Left lobe of liver (tissue), 2 donors: ENCODE data around the gene RIPOR1. TPM values are rescaled to one million over a fixed set of nuclear protein-coding genes. Genes with fewer than 3 reads are reported as not detected.
A peak's percentile ranks its signal among the peaks of the same experiment; 100 is the strongest.
"Not testable (repeated sequence)": the region's sequence is repeated elsewhere in the genome, so short reads cannot be mapped to it uniquely, and the experiment has no call there.

Source experiments
- ATAC-seq: fragments of 200-7000 bp; cut with Tn5 transposase; one replicate; pipeline ENCODE4 v1.9.1; 2020; ENCODE audit warnings: mild to moderate bottlenecking, moderate library complexity
- DNase-seq: peaks from one replicate; pipeline ENCODE4 v3.0.0-alpha.2; 2020; ENCODE audit warnings: low spot score
- total RNA-seq: library from RNA; stranded (reverse); gene quantifications from one replicate; pipeline ENCODE4 v1.2.1, GENCODE V29; 2021
- donor health status: DM: no; HTN: no; CAD: no; lungs with moderate emphysema.
- donor health status: DM: no; HTN: yes; CAD: no.

The RIPOR1 gene
- total RNA-seq, 1 donor from 2014 or later: 29.7 TPM

GRCh38 chr16:67516296-67517154 lies 12.1 kb upstream of the RIPOR1 start:
- no peak for DNase-seq
- ATAC-seq: no peak

- ATAC-seq: no peak
Measured at GRCh38 chr16:67517155-67517445, 11.5 kb upstream of the RIPOR1 start.

GRCh38 chr16:67517661-67518423 lies 10.8 kb upstream of the RIPOR1 start:
- DNase-seq (no peak), ATAC-seq (no peak)

More at GRCh38 chr16:67517155-67517445, 11.5 kb upstream of the RIPOR1 start:
- DNase-seq: no peak

GRCh38 chr16:67518676-67519075 lies 10.0 kb upstream of the RIPOR1 start:
- no peak for ATAC-seq

GRCh38 chr16:67519242-67519641 lies 9.4 kb upstream of the RIPOR1 start:
- no peak for DNase-seq
- no peak for ATAC-seq

More at GRCh38 chr16:67518676-67519075, 10.0 kb upstream of the RIPOR1 start:
- DNase-seq: no peak

- DNase-seq: peak; percentile 94
- ATAC-seq: peak; percentile 96
Measured at GRCh38 chr16:67521095-67521804, 7.4 kb upstream of the RIPOR1 start.

GRCh38 chr16:67525176-67525860 lies 3.3 kb upstream of the RIPOR1 start:
- ATAC-seq (no peak), DNase-seq (no peak)

- no peak for DNase-seq
- no peak for ATAC-seq
Measured at GRCh38 chr16:67526149-67526791, 2.4 kb upstream of the RIPOR1 start.

- ATAC-seq (peak; percentile 43), DNase-seq (no peak)
Measured at GRCh38 chr16:67528870-67529581, 397 bp downstream of the RIPOR1 start.

- no peak for DNase-seq
- ATAC-seq: peak; percentile 4
Measured at GRCh38 chr16:67529582-67530012, 968 bp downstream of the RIPOR1 start.

GRCh38 chr16:67530013-67530939 lies 1.6 kb downstream of the RIPOR1 start:
- DNase-seq (peak; percentile 67), ATAC-seq (peak; percentile 41)

GRCh38 chr16:67531247-67531646 lies 2.6 kb downstream of the RIPOR1 start:
- DNase-seq: no peak
- no peak for ATAC-seq

- ATAC-seq (no peak), DNase-seq (no peak)
Measured at GRCh38 chr16:67533024-67533560, 4.5 kb downstream of the RIPOR1 start.

- DNase-seq, ATAC-seq: not testable (repeated sequence)
Measured at GRCh38 chr16:67533987-67534386, 5.4 kb downstream of the RIPOR1 start.

- DNase-seq: no peak
- no peak for ATAC-seq
Measured at GRCh38 chr16:67534431-67534830, 5.8 kb downstream of the RIPOR1 start.

- ATAC-seq (peak; percentile 11), DNase-seq (no peak)
Measured at GRCh38 chr16:67535201-67535600, 6.6 kb downstream of the RIPOR1 start.

- peak; percentile 54 for ATAC-seq
- no peak for DNase-seq
Measured at GRCh38 chr16:67537270-67537635, 8.6 kb downstream of the RIPOR1 start.
